Ovary (tissue), 3 donors: ENCODE data around the gene DICER1.

Experiments used
- EP300 ChIP-seq: sonication (generic); formaldehyde crosslinking; IDR thresholded peaks from one replicate; pipeline ENCODE4 v1.6.1; 2017; ENCODE audit warnings: antibody characterized with exemption
- POLR2A ChIP-seq: fragments of 450-650 bp; IDR thresholded peaks from one replicate; pipeline ENCODE4 v1.6.1; 2017; ENCODE audit warnings: antibody characterized with exemption, mild to moderate bottlenecking, moderate library complexity
- TF ChIP-seq, protein P1 (sequence below), 3 donors: fragments of 450-650 bp in 2 of 3; fragments of 200-600 bp in 1 of 3; IDR thresholded peaks; one replicate each; pipeline versions ENCODE4 v1.5.1 to v1.8.0; 2016 to 2022; ENCODE audit warnings: antibody characterized with exemption in 3 of 3, mild to moderate bottlenecking in 1 of 3
- donor health status: DM: no; HTN: no; CAD: no.

DNA sequence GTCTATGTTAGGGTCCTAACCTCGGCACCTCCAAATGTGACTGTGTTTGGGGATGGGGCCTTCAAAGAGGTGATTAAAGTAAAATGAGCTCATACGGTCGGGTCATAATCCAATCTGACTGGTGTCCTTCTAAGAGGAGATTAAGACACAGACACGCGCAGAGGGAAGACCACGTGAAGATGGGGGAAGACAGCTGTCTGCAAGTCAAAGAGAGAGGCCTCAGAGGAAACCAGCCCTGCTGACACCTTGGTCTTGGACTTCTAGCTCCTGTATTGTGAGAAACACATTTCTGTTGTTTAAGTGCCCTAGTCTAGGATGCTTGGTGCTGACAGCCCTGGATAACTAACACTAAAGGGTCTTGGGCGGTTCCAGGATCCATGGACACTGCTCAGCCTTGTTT, 109.6 kb downstream of the DICER1 start:
- TF ChIP-seq POLR2A: no peak
- TF ChIP-seq, protein P1, sequence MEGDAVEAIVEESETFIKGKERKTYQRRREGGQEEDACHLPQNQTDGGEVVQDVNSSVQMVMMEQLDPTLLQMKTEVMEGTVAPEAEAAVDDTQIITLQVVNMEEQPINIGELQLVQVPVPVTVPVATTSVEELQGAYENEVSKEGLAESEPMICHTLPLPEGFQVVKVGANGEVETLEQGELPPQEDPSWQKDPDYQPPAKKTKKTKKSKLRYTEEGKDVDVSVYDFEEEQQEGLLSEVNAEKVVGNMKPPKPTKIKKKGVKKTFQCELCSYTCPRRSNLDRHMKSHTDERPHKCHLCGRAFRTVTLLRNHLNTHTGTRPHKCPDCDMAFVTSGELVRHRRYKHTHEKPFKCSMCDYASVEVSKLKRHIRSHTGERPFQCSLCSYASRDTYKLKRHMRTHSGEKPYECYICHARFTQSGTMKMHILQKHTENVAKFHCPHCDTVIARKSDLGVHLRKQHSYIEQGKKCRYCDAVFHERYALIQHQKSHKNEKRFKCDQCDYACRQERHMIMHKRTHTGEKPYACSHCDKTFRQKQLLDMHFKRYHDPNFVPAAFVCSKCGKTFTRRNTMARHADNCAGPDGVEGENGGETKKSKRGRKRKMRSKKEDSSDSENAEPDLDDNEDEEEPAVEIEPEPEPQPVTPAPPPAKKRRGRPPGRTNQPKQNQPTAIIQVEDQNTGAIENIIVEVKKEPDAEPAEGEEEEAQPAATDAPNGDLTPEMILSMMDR (IDR thresholded peaks at IDR 0.05): no peak
- no peak for TF ChIP-seq EP300
